SK-N-SH (cell line): ENCODE data around the gene FBXL7. TPM values are rescaled to one million over a fixed set of nuclear protein-coding genes. Genes with fewer than 3 reads are reported as not detected.

Experiments used
- CTCF ChIA-PET: fragments of 300-600, 350-600 bp; formaldehyde crosslinking; extraction: SDS; loops from one replicate; lab custom pipeline; 2021; lab: Yijun Ruan, JAX
- POLR2A ChIA-PET: fragments of 350-600 bp; sonication (Branson Sonifier 250); formaldehyde crosslinking; extraction: SDS; loops from one replicate; lab custom pipeline; 2020; ENCODE audit warnings: antibody characterized with exemption, inconsistent platforms; lab: Yijun Ruan, JAX
- DNase-seq: peaks from one replicate; pipeline ENCODE4 v3.0.0; 2012
- H2AFZ ChIP-seq: fragments of 200-600 bp; sonication (generic); 2 replicates; pipeline ENCODE4 v1.8.1; 2016; ENCODE audit warnings: antibody characterized with exemption, mild to moderate bottlenecking, low read depth
- H3F3A ChIP-seq: fragments of 200-600 bp; sonication (generic); replicated peaks from 2 replicates; pipeline ENCODE3; 2016; ENCODE audit warnings: antibody characterized with exemption, mild to moderate bottlenecking; ENCODE audit not compliant: insufficient read depth
- H3K27ac ChIP-seq, 2 experiments: fragments of 200-500 bp in 1 of 2; fragments of 200-600 bp in 1 of 2; sonication (Bioruptor generic) in 1 of 2; sonication (generic), shearing (Covaris generic) in 1 of 2; 2 replicates each; pipeline versions ENCODE4 v1.5.1 to v1.6.1; 2014 to 2016; ENCODE audit warnings: low read depth in 2 of 2, inconsistent platforms in 1 of 2, low read length in 1 of 2, mild to moderate bottlenecking in 1 of 2, mixed read lengths in 1 of 2
- H3K27me3 ChIP-seq: fragments of 200-600 bp; sonication (generic), shearing (Covaris generic); 2 replicates; pipeline ENCODE4 v1.6.1; 2016; ENCODE audit warnings: mixed run types; ENCODE audit not compliant: insufficient read depth
- H3K36me3 ChIP-seq, 2 experiments: fragments of 200-500 bp in 1 of 2; fragments of 200-600 bp in 1 of 2; sonication (Bioruptor generic) in 1 of 2; sonication (generic) in 1 of 2; replicated peaks in 1 of 2; 2 replicates each; pipeline versions ENCODE3 to v1.5.1; 2014 to 2016; ENCODE audit warnings: low read length in 1 of 2, mild to moderate bottlenecking in 1 of 2; ENCODE audit not compliant: insufficient read depth in 2 of 2, control insufficient read depth in 1 of 2
- H3K4me1 ChIP-seq, 2 experiments: fragments of 200-500 bp in 1 of 2; fragments of 200-600 bp in 1 of 2; sonication (Bioruptor generic) in 1 of 2; sonication (generic), shearing (Covaris generic) in 1 of 2; 2 replicates each; pipeline versions ENCODE4 v1.5.1 to v1.6.1; 2014 to 2016; ENCODE audit warnings: low read depth in 1 of 2, low read length in 1 of 2, mixed run types in 1 of 2; ENCODE audit not compliant: insufficient read depth in 2 of 2, control insufficient read depth in 1 of 2
- H3K4me2 ChIP-seq: fragments of 200-600 bp; sonication (generic), shearing (Covaris generic); 2 replicates; pipeline ENCODE4 v1.6.1; 2017; ENCODE audit warnings: mixed run types
- H3K4me3 ChIP-seq, 2 experiments: fragments of 200-500 bp in 1 of 2; fragments of 200-600 bp in 1 of 2; sonication (Bioruptor generic) in 1 of 2; sonication (generic), shearing (Covaris generic) in 1 of 2; 2 replicates each; pipeline versions ENCODE4 v1.5.1 to v1.8.1; 2014 to 2016; ENCODE audit warnings: low read depth in 2 of 2, inconsistent platforms in 1 of 2, low read length in 1 of 2, mild to moderate bottlenecking in 1 of 2, mixed read lengths in 1 of 2, moderate library complexity in 1 of 2
- H3K79me2 ChIP-seq: fragments of 200-600 bp; sonication (generic); 2 replicates; pipeline ENCODE4 v1.8.1; 2017; ENCODE audit warnings: mild to moderate bottlenecking; ENCODE audit not compliant: insufficient read depth
- H3K9ac ChIP-seq: fragments of 200-600 bp; sonication (generic); 2 replicates; pipeline ENCODE4 v1.6.1; 2017; ENCODE audit warnings: mixed run types
- H3K9me2 ChIP-seq: fragments of 200-600 bp; sonication (generic); 2 replicates; pipeline ENCODE4 v1.6.1; 2017; ENCODE audit warnings: mixed run types
- H3K9me3 ChIP-seq: fragments of 200-600 bp; sonication (generic); 2 replicates; pipeline ENCODE4 v1.6.1; 2017; ENCODE audit warnings: mixed run types, mild to moderate bottlenecking, moderate library complexity
- H4K20me1 ChIP-seq: fragments of 200-600 bp; sonication (generic); 2 replicates; pipeline ENCODE4 v1.6.1; 2017; ENCODE audit warnings: mild to moderate bottlenecking, mixed run types; ENCODE audit not compliant: insufficient read depth
- ELF1 ChIP-seq: IDR thresholded peaks from 2 replicates; pipeline ENCODE4 v1.4.0; 2012
- FOXJ3 ChIP-seq: sonication (generic); formaldehyde crosslinking; IDR thresholded peaks from 2 replicates; pipeline ENCODE4 v1.5.1; 2020; ENCODE audit warnings: mild to moderate bottlenecking, missing genetic modification reagents
- JUND ChIP-seq: IDR thresholded peaks from 2 replicates; pipeline ENCODE4 v1.4.0; 2012
- NFIC ChIP-seq: IDR thresholded peaks from 2 replicates; pipeline ENCODE4 v1.4.0; 2012; ENCODE audit warnings: borderline replicate concordance
- NRF1 ChIP-seq: IDR thresholded peaks from 2 replicates; pipeline ENCODE4 v1.6.1; 2012; ENCODE audit warnings: low read depth, mild to moderate bottlenecking, low read length
- RCOR1 ChIP-seq: fragments of 150-350 bp; IDR thresholded peaks from 2 replicates; pipeline ENCODE4 v1.6.1; 2017; ENCODE audit warnings: antibody characterized with exemption, low read length
- SIN3A ChIP-seq: IDR thresholded peaks from 2 replicates; pipeline ENCODE4 v1.6.1; 2012; ENCODE audit warnings: low read depth, mild to moderate bottlenecking, low read length, moderate library complexity, borderline replicate concordance
- TCF12 ChIP-seq: IDR thresholded peaks from 2 replicates; pipeline ENCODE4 v1.4.0; 2012
- WGBS: methylation state at CpG from one replicate; pipeline ENCODE4 v1.1.6; 2017; ENCODE audit warnings: low lambda C conversion rate; 5-methylcytosine and 5-hydroxymethylcytosine counted together
- polyA plus RNA-seq, 3 experiments: library from polyadenylated mRNA; depleted of rRNA; stranded (reverse); fragments of >200 nt; gene quantifications; 2 replicates each; pipeline ENCODE4 v1.2.3, GENCODE V29; 2012
- TF ChIP-seq, protein P1 (sequence below): IDR thresholded peaks from 2 replicates; pipeline ENCODE4 v1.6.1; 2012; ENCODE audit warnings: mild to moderate bottlenecking, low read depth, low read length, moderate library complexity
- TF ChIP-seq, protein P2 (sequence below): fragments of 150-350 bp; IDR thresholded peaks from 2 replicates; pipeline ENCODE4 v1.6.1; 2016; ENCODE audit warnings: mild to moderate bottlenecking, low read depth, low read length

FBXL7 gene
- polyA plus RNA-seq, 1 of the 3 experiments (the other 2 are of a cell fraction), result 7.0 TPM

DNA sequence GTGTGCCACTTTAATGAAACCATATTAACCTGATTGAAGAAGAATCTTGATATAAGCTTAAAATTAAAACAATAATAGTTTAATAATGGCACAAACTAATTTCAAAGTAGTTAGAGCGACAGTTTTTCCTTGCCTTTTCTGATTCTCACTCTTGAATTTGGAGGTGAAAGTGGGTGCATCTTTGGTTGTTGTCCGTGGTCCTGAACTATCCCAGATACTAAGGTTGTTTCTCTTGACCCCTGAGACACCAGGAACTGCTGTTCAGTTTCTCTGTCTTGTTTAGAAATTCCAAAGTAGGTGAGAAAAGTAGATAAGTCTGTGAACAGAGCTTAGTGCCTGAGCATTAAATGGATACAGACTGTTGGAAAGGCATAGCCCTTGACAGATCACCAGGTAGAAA is 274.7 kb downstream of the FBXL7 start:
- ChIA-PET CTCF (no interaction called here), POLR2A (no interaction called here)
- no peak for DNase-seq
- H3K9me2 ChIP-seq, result no peaks in the 10 kb centered on the region
- H2AFZ ChIP-seq, result no peak overlapping the region
- H3K4me3 ChIP-seq, result no peak overlapping the region
- TF ChIP-seq RCOR1, result no peak
- TF ChIP-seq, protein P1, sequence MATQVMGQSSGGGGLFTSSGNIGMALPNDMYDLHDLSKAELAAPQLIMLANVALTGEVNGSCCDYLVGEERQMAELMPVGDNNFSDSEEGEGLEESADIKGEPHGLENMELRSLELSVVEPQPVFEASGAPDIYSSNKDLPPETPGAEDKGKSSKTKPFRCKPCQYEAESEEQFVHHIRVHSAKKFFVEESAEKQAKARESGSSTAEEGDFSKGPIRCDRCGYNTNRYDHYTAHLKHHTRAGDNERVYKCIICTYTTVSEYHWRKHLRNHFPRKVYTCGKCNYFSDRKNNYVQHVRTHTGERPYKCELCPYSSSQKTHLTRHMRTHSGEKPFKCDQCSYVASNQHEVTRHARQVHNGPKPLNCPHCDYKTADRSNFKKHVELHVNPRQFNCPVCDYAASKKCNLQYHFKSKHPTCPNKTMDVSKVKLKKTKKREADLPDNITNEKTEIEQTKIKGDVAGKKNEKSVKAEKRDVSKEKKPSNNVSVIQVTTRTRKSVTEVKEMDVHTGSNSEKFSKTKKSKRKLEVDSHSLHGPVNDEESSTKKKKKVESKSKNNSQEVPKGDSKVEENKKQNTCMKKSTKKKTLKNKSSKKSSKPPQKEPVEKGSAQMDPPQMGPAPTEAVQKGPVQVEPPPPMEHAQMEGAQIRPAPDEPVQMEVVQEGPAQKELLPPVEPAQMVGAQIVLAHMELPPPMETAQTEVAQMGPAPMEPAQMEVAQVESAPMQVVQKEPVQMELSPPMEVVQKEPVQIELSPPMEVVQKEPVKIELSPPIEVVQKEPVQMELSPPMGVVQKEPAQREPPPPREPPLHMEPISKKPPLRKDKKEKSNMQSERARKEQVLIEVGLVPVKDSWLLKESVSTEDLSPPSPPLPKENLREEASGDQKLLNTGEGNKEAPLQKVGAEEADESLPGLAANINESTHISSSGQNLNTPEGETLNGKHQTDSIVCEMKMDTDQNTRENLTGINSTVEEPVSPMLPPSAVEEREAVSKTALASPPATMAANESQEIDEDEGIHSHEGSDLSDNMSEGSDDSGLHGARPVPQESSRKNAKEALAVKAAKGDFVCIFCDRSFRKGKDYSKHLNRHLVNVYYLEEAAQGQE, result peak; percentile 93
- no peaks in the 10 kb centered on the region for H3K79me2 ChIP-seq
- no peaks in the 10 kb centered on the region for H3K36me3 ChIP-seq
- no peaks in the 10 kb centered on the region for H3K9me3 ChIP-seq
- no peak overlapping the region for H3K27ac ChIP-seq
- no peak overlapping the region for H3K4me2 ChIP-seq
- WGBS, result 69% methylated on average over 2 of the region's 2 CpGs
- no peaks in the 10 kb centered on the region for H3F3A ChIP-seq
- no peaks in the 10 kb centered on the region; a peak in 1 of 4 replicates for H3K4me1 ChIP-seq
- no peaks in the 10 kb centered on the region; the same call in 1 of the 2 replicates for H4K20me1 ChIP-seq
- no peak overlapping the region for H3K9ac ChIP-seq
- H3K27me3 ChIP-seq, result no peaks in the 10 kb centered on the region

DNA sequence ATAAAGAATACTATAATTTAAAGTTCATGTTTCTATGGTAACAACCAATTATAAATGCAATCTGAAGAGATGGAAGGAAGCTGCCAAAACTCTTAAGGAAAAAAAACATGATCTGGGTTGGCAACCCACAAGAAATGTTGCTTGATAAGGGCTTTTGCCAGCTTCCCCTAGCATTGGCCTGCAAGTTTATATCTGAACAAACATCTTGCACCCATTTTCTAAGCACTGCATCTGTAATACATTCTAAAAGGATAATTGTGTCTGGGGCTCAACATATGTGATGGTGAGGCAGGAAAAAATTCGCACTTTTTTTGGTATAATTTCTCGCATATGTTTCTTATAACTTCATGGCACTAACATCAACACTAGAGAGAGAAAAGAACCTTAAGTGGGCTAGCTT is 276.4 kb downstream of the FBXL7 start:
- Histone ChIP-seq H4K20me1 (no peaks in the 10 kb centered on the region; the same call in 1 of the 2 replicates), H3K79me2 (no peaks in the 10 kb centered on the region), H3K9me3 (no peaks in the 10 kb centered on the region), H3K36me3 (no peaks in the 10 kb centered on the region), H3K4me1 (no peaks in the 10 kb centered on the region; a peak in 1 of 4 replicates), H3K9ac (no peak overlapping the region), H3K27ac (no peak overlapping the region; a peak in 1 of 4 replicates), H3F3A (no peaks in the 10 kb centered on the region), H3K4me3 (no peak overlapping the region), H3K9me2 (no peaks in the 10 kb centered on the region), H3K4me2 (no peak overlapping the region), H3K27me3 (no peaks in the 10 kb centered on the region), H2AFZ (no peak overlapping the region)
- ChIA-PET POLR2A (no interaction called here), CTCF (interaction anchor here (0.9 kb wide), 1 partner anchor 15 kb away, joined by 3 read pairs; no protein-coding TSS in a partner anchor)
- TF ChIP-seq ELF1 (no peak), NFIC (no peak), SIN3A (no peak), FOXJ3 (CRISPR knock-in tag) (no peak), TCF12 (no peak), NRF1 (no peak), JUND (no peak)
- TF ChIP-seq, protein P2, sequence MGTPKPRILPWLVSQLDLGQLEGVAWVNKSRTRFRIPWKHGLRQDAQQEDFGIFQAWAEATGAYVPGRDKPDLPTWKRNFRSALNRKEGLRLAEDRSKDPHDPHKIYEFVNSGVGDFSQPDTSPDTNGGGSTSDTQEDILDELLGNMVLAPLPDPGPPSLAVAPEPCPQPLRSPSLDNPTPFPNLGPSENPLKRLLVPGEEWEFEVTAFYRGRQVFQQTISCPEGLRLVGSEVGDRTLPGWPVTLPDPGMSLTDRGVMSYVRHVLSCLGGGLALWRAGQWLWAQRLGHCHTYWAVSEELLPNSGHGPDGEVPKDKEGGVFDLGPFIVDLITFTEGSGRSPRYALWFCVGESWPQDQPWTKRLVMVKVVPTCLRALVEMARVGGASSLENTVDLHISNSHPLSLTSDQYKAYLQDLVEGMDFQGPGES, result no peak
- TF ChIP-seq, protein P1, result no peak
- no peak for DNase-seq
- WGBS, result 50% methylated on average over 2 of the region's 2 CpGs
